Transverse colon (tissue), 3 donors: ENCODE results near the gene UBL4A.

Experiments used
- POLR2A ChIP-seq: fragments of 450-650 bp; IDR thresholded peaks from one replicate; pipeline ENCODE4 v1.6.1; 2016; ENCODE audit warnings: antibody characterized with exemption, mild to moderate bottlenecking, moderate library complexity
- TF ChIP-seq, protein P1 (sequence below), 5 experiments: fragments of 200-600 bp in 3 of 5; fragments of 450-650 bp in 2 of 5; sonication (generic) in 3 of 5; IDR thresholded peaks; 1 replicate in 2 of 5; 2 replicates in 3 of 5; pipeline ENCODE4 v1.5.1; 2016 to 2017; ENCODE audit warnings: antibody characterized with exemption in 5 of 5, inconsistent platforms in 3 of 5, mild to moderate bottlenecking in 2 of 5, moderate library complexity in 1 of 5

DNA sequence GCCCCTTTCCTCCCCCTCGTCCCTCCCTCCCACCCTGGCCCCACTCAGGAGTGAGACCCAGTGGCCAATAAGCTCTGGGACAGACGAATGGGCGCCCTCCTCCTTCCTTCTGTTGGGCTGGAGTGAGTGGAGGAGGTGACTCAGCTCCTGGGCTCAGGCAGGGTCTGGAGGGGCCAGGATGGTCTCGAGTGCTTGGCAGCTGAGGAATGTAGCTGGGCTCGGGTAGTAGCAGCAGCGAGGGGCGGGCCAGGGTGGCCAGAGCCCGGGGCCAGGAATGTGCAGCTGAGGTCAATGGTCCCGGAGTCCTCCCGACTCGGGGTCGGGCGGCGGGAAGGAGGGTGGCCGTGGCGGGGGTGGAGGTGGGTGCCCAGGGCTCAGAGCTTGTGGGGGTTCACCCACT is 45.2 kb upstream of the UBL4A start:
- TF ChIP-seq, protein P1, sequence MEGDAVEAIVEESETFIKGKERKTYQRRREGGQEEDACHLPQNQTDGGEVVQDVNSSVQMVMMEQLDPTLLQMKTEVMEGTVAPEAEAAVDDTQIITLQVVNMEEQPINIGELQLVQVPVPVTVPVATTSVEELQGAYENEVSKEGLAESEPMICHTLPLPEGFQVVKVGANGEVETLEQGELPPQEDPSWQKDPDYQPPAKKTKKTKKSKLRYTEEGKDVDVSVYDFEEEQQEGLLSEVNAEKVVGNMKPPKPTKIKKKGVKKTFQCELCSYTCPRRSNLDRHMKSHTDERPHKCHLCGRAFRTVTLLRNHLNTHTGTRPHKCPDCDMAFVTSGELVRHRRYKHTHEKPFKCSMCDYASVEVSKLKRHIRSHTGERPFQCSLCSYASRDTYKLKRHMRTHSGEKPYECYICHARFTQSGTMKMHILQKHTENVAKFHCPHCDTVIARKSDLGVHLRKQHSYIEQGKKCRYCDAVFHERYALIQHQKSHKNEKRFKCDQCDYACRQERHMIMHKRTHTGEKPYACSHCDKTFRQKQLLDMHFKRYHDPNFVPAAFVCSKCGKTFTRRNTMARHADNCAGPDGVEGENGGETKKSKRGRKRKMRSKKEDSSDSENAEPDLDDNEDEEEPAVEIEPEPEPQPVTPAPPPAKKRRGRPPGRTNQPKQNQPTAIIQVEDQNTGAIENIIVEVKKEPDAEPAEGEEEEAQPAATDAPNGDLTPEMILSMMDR (IDR thresholded peaks at IDR 0.05): no peak
- no peak for TF ChIP-seq POLR2A
